M059J (cell line): ENCODE results near the gene LRRC10B. TPM values are rescaled to one million over a fixed set of nuclear protein-coding genes. Genes with fewer than 3 reads are reported as not detected.

Experiments used
- DNase-seq: peaks from one replicate; pipeline ENCODE4 v3.0.0-alpha.2; 2012; ENCODE audit warnings: low read depth
- total RNA-seq: library from RNA; depleted of rRNA; stranded (reverse); fragments of >200 nt; shearing (Covaris generic); gene quantifications from 2 replicates; pipeline ENCODE4 v1.2.3, GENCODE V29; 2014

Gene LRRC10B
- total RNA-seq, 1 experiment from 2014 or later = 0.64 TPM

- DNase-seq = peak; percentile 76
These were observed 21.8 kb upstream of the LRRC10B start for GRCh38 chr11:61486779-61487178.

GRCh38 chr11:61487342-61488025 is 21.1 kb upstream of the LRRC10B start:
- DNase-seq = no peak

DNA sequence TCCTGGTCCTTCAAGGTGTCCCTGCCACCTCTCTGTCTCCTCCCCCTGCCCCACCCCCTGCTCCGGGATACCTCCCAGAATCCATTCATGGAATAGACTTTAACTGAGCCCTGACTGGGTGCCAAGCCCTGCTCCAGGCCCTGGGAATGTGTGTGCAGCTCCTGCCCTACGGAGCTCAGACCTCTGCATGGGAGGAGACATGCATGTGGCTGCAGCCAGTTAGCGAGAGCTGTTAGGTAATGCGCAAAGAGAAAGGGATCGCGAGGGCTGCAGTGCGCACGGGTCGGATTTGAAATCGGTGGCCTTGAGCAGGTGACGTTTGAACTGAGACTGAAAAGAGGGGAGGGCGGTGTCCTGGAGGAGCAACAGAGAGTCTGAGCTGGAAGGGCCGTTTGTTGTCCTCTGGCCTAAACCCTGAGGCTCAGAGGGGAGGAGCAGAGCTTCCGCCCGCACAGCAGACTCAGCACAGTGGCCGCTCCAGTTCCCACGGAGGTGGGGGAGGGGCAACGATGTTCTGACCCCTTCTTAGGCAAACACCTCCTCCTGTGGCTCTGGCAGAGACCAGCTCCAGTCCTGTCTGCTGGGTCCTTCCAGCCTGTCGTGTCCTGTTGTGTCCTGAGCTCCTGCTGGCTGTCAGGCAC is 19.8 kb upstream of the LRRC10B start:
- no peak for DNase-seq

GRCh38 chr11:61489833-61490721 is 18.5 kb upstream of the LRRC10B start:
- peak; percentile 74 for DNase-seq

GRCh38 chr11:61491736-61492395 is 16.7 kb upstream of the LRRC10B start:
- DNase-seq = no peak

DNA sequence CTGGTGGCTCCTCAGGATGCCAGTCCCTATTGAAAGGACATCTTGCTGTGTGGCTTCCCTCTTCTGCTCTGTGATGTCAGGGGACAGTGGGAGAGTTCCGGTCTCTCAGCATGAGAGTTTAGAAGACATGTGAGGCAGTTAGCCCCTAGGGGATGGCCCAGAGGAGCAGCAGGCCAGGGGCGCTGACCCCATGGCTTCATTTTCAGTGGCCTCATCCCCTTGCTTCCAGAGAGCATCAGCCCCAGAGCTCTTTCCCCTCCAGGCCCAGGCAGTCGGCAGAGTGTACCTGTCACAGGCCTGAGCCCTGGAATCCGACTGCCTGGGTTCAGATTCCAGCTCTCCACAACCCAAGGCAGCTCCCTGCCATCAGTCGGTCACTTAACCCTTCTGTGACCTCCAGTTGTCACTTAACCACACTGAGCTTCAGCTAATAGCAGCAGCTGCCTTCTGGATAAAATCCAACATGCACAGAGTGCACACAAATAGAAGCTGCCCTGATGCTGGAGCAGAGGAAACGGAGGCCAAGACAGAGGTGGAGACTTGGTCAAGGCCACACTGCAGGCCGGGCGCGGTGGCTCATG is 14.1 kb upstream of the LRRC10B start:
- peak; percentile 70 for DNase-seq

GRCh38 chr11:61495801-61496601 is 12.5 kb upstream of the LRRC10B start:
- no peak for DNase-seq

DNA sequence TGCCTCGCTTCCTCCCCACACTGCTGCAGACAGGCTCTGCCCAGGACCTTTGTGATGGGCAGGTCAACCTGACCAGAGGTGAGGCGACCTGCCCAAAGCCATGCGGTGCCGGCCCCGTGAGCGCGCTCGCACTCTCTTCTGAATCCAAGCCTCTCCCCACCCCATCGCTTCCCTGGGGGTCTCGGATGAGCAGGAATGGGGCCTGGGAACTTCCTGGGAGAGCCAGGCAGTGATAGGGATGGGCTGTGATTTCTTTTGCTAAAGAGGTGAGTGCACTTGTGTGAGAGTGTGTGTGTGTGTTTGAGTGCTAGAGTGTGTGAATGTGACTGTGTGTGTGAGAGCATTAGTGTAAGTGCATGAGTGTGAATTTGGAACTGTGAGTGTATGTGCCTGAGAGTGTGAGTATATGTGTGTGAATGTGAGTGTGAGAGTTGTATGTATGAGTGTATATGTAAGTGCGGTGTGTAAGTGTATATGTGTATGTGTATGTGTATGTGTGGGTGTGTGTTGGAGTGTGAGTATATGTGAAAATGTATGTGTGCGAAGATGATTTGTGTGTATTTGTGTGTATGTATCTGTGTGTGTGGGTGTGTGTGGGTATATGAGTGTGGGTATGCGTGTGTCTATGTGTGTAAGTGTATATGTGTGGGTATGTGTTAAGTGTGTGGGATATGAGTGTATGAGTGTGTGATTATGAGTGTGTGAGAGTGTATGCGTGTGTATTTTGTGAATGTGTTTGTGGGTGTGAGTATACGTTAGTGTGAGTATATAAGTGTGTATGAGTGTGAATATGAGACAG is 11.7 kb upstream of the LRRC10B start:
- no peak for DNase-seq

DNA sequence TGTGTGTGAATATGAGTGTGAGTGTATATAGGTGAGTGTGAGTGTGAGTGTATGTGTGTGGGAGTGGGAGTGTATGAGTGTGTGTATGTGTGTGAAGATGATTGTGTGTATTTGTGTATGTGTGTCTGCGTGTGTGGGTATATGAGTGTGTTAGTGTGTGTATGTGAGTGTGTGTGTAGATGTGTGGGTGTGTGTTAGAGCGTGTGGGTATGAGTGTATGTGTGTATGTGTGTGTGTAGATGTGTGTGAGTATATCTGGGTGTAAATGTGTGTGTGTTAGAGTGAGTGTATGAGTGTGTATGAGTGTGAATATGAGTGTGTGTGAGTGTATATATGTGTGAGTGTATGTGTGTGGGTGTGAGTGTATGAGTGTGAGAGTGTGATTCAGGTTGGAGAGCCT is 11.1 kb upstream of the LRRC10B start:
- no peak for DNase-seq

DNA sequence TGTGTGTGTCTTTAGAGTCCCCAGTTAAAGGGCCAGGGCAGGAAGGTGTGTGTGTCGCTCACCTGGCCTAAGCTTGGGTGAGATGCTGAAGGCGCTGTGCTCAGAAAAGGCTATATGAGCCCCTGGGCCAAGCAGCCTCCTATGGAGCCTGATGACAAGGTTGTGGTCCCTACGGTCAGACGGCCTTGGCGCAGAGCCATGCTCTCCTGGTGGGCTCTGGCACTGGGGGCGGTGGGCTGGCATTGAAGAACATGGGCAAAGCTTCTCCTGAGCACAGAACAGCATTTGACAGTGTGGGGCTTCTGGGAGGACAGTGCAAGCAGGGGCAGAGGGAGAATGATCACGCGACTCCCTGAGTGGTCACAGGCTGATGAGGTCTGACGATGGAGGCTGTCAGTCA is 10.7 kb upstream of the LRRC10B start:
- DNase-seq = no peak

- DNase-seq = no peak
These were observed 9.7 kb upstream of the LRRC10B start for GRCh38 chr11:61498767-61499341.

- no peak for DNase-seq
These were observed 8.6 kb upstream of the LRRC10B start for GRCh38 chr11:61499816-61500491.

GRCh38 chr11:61502522-61502921 is 6.0 kb upstream of the LRRC10B start:
- DNase-seq = no peak

- DNase-seq = no peak
These were observed 5.3 kb upstream of the LRRC10B start for GRCh38 chr11:61503135-61503770.

- DNase-seq = no peak
These were observed 3.4 kb upstream of the LRRC10B start for GRCh38 chr11:61505106-61505505.

DNA sequence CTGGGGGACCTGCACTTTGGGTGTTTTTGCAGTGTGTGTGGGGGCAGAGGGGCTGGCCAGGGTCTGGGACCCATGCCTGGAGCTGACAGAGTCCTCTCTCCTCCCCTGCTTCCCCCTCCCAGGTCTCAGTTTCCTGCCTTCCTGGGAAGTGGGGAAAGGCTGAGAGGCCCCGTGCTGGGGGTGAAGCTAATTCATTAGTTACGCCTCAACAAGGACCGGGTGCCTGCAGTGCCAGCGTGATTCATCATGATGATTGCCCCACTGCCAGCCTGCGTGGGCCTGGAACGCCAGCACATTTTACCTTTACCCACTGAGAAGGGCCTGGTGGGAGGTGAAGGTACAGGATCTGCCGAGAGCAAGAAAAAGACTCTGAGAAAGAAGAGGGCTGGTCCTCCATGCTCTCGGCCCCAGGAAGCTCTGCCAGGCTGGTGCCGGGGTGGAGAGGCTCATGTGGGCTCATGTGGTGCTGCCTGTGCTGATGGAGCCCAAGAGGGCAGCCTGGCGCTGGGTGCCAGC is 2.9 kb upstream of the LRRC10B start:
- peak; percentile 71 for DNase-seq

- no peak for DNase-seq
These were observed 1.4 kb upstream of the LRRC10B start for GRCh38 chr11:61507012-61507768.
